Measurements from ENCODE around the gene DYNC1H1. TPM values are rescaled to one million over a fixed set of nuclear protein-coding genes. Genes with fewer than 3 reads are reported as not detected.

DYNC1H1 gene
- total RNA-seq, 1 experiment from 2014 or later, result 833 TPM

- Histone ChIP-seq H3K4me3 (ENCODE audit: low read depth, low read length, poor library complexity, severe bottlenecking) (peak overlapping the region; percentile 96), H3K27ac (ENCODE audit: low read depth, low read length, poor library complexity, severe bottlenecking) (peak overlapping the region; percentile 92), H3K27me3 (replicated peaks; ENCODE audit: insufficient read depth, low read depth, low read length, poor library complexity) (no peaks in the 10 kb centered on the region), H3K4me1 (ENCODE audit: insufficient read depth, low read length, poor library complexity, severe bottlenecking) (peaks cover 49% of the 10 kb centered on the region), H3K36me3 (ENCODE audit: insufficient read depth, low read length, poor library complexity, severe bottlenecking) (peaks cover 23% of the 10 kb centered on the region), H3K9me3 (ENCODE audit: low read depth, low read length, poor library complexity, severe bottlenecking) (no peaks in the 10 kb centered on the region)
- intact Hi-C loops (cut with micrococcal nuclease; ENCODE audit: unreplicated experiment), result loop anchor here (2.0 kb wide), 1 partner anchor 122 kb away; the partner anchor contains the start of gene HSP90AA1
- ChIA-PET POLR2A (ENCODE audit: low non-redundant PET) (no interaction called here), CTCF (no interaction called here)
- peak; percentile 62 for DNase-seq (ENCODE audit: low spot score)
- BruUV-seq (replicated peaks), result no TSS peak
- TF ChIP-seq EZH2 (IDR thresholded peaks at IDR 0.05; ENCODE audit: borderline replicate concordance, low read depth, low read length, poor library complexity, severe bottlenecking) (no peak), CTCF (conservative IDR thresholded peaks at IDR 0.05; ENCODE audit: low read depth, low read length) (no peak)
Observed at GRCh38 chr14:101965181-101965544, 790 bp downstream of the DYNC1H1 start.

GRCh38 chr14:101965770-101966722, 1.7 kb downstream of the DYNC1H1 start:
- BruUV-seq (replicated peaks), result TSS peak; percentile 31
- no peak for TF ChIP-seq EZH2 (IDR thresholded peaks at IDR 0.05; ENCODE audit: borderline replicate concordance, low read depth, low read length, poor library complexity, severe bottlenecking)
- no peak for TF ChIP-seq CTCF (conservative IDR thresholded peaks at IDR 0.05; ENCODE audit: low read depth, low read length)
- Histone ChIP-seq H3K36me3 (ENCODE audit: insufficient read depth, low read length, poor library complexity, severe bottlenecking) (peaks cover 24% of the 10 kb centered on the region), H3K27ac (ENCODE audit: low read depth, low read length, poor library complexity, severe bottlenecking) (peak overlapping the region; percentile 92), H3K27me3 (replicated peaks; ENCODE audit: insufficient read depth, low read depth, low read length, poor library complexity) (no peaks in the 10 kb centered on the region), H3K4me3 (ENCODE audit: low read depth, low read length, poor library complexity, severe bottlenecking) (peak overlapping the region; percentile 96), H3K9me3 (ENCODE audit: low read depth, low read length, poor library complexity, severe bottlenecking) (no peaks in the 10 kb centered on the region), H3K4me1 (ENCODE audit: insufficient read depth, low read length, poor library complexity, severe bottlenecking) (peaks cover 43% of the 10 kb centered on the region)
- CTCF ChIA-PET, result no interaction called here
- DNase-seq (ENCODE audit: low spot score), result no peak
- intact Hi-C loops (cut with micrococcal nuclease; ENCODE audit: unreplicated experiment), result loop anchor here (2.0 kb wide), 1 partner anchor 121 kb away; the partner anchor contains the start of gene HSP90AA1
- POLR2A ChIA-PET (ENCODE audit: low non-redundant PET), result no interaction called here

GRCh38 chr14:101966742-101967141, 2.4 kb downstream of the DYNC1H1 start:
- Histone ChIP-seq H3K27ac (ENCODE audit: low read depth, low read length, poor library complexity, severe bottlenecking) (peak overlapping the region; percentile 92), H3K4me1 (ENCODE audit: insufficient read depth, low read length, poor library complexity, severe bottlenecking) (peaks cover 42% of the 10 kb centered on the region), H3K4me3 (ENCODE audit: low read depth, low read length, poor library complexity, severe bottlenecking) (peak overlapping the region; percentile 96), H3K27me3 (replicated peaks; ENCODE audit: insufficient read depth, low read depth, low read length, poor library complexity) (no peaks in the 10 kb centered on the region), H3K9me3 (ENCODE audit: low read depth, low read length, poor library complexity, severe bottlenecking) (no peaks in the 10 kb centered on the region), H3K36me3 (ENCODE audit: insufficient read depth, low read length, poor library complexity, severe bottlenecking) (peaks cover 24% of the 10 kb centered on the region)
- no TSS peak for BruUV-seq (replicated peaks)
- ChIA-PET CTCF (no interaction called here), POLR2A (ENCODE audit: low non-redundant PET) (interaction anchor here (0.6 kb wide), 1 partner anchor 162 kb away, joined by 6 read pairs; no protein-coding TSS in a partner anchor)
- TF ChIP-seq EZH2 (IDR thresholded peaks at IDR 0.05; ENCODE audit: borderline replicate concordance, low read depth, low read length, poor library complexity, severe bottlenecking) (no peak), CTCF (conservative IDR thresholded peaks at IDR 0.05; ENCODE audit: low read depth, low read length) (no peak)
- intact Hi-C loops (cut with micrococcal nuclease; ENCODE audit: unreplicated experiment), result no loop called here
- DNase-seq (ENCODE audit: low spot score), result no peak
